Endothelial cell of umbilical vein (primary cell): ENCODE data around the gene ZNF74.
"Not testable (repeated sequence)": the region's sequence is repeated elsewhere in the genome, so short reads cannot be mapped to it uniquely, and the experiment has no call there.

Experiments used
- JUN ChIP-seq: IDR thresholded peaks from 2 replicates; pipeline ENCODE4 v1.6.1; 2011; ENCODE audit warnings: borderline replicate concordance, low read depth; ENCODE audit not compliant: insufficient read length, insufficient read depth
- MYC ChIP-seq: IDR thresholded peaks from one replicate; pipeline ENCODE4 v1.6.1; 2011; ENCODE audit warnings: mild to moderate bottlenecking, low read depth, low read length
- POLR2AphosphoS5 ChIP-seq: IDR thresholded peaks from 2 replicates; pipeline ENCODE4 v1.6.1; 2012; ENCODE audit warnings: low read depth, mild to moderate bottlenecking, control low read depth, low read length, moderate library complexity; ENCODE audit not compliant: insufficient read depth
- TF ChIP-seq, protein P1 (sequence below): IDR thresholded peaks from 2 replicates; pipeline ENCODE4 v1.6.1; 2011; ENCODE audit not compliant: insufficient read depth, insufficient read length
- TF ChIP-seq, protein P2 (sequence below), 2 donors: IDR thresholded peaks; 1 replicate in 1 of 2; 2 replicates in 1 of 2; pipeline ENCODE4 v1.5.1; 2011; ENCODE audit warnings: low read length in 2 of 2, mild to moderate bottlenecking in 2 of 2, moderate library complexity in 2 of 2, control low read depth in 1 of 2, inconsistent platforms in 1 of 2, low read depth in 1 of 2; ENCODE audit not compliant: insufficient read depth in 1 of 2; ENCODE audit errors: extremely low read depth in 1 of 2

DNA sequence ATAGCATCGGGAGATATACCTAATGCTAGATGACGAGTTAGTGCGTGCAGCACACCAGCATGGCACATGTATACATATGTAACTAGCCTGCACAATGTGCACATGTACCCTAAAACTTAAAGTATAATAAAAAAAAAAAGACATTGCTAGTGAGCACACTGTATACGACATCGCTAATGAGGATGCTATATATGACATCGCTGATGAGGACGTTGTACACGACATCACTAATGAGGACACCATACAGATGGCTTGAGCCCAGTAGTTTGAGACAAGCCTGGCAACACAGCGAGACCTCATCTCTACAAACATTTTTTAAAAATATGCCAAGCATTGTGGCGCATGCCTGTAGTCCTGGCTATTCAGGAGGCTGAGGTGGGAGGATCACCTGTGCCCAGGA is 31.5 kb upstream of the ZNF74 start:
- TF ChIP-seq MYC, JUN, POLR2AphosphoS5: not testable (repeated sequence)
- TF ChIP-seq, protein P1, sequence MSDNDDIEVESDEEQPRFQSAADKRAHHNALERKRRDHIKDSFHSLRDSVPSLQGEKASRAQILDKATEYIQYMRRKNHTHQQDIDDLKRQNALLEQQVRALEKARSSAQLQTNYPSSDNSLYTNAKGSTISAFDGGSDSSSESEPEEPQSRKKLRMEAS = not testable (repeated sequence)
- TF ChIP-seq, protein P2, sequence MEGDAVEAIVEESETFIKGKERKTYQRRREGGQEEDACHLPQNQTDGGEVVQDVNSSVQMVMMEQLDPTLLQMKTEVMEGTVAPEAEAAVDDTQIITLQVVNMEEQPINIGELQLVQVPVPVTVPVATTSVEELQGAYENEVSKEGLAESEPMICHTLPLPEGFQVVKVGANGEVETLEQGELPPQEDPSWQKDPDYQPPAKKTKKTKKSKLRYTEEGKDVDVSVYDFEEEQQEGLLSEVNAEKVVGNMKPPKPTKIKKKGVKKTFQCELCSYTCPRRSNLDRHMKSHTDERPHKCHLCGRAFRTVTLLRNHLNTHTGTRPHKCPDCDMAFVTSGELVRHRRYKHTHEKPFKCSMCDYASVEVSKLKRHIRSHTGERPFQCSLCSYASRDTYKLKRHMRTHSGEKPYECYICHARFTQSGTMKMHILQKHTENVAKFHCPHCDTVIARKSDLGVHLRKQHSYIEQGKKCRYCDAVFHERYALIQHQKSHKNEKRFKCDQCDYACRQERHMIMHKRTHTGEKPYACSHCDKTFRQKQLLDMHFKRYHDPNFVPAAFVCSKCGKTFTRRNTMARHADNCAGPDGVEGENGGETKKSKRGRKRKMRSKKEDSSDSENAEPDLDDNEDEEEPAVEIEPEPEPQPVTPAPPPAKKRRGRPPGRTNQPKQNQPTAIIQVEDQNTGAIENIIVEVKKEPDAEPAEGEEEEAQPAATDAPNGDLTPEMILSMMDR (IDR thresholded peaks at IDR 0.05; ENCODE audit: extremely low read depth in 1 of 2, insufficient read depth in 1 of 2, low read depth in 1 of 2, low read length in 2 of 2) = not testable (repeated sequence)
